NCI-H345 treated with DMSO at 0.1 percent for 48 hours (cell line): Measurements from ENCODE around the gene SRGAP1.

Experiments
- DNase-seq: peaks from one replicate; lab custom pipeline; 2025; ENCODE audit not compliant: unreplicated experiment; lab: John Stamatoyannopoulos, UW

The SRGAP1 gene

DNA sequence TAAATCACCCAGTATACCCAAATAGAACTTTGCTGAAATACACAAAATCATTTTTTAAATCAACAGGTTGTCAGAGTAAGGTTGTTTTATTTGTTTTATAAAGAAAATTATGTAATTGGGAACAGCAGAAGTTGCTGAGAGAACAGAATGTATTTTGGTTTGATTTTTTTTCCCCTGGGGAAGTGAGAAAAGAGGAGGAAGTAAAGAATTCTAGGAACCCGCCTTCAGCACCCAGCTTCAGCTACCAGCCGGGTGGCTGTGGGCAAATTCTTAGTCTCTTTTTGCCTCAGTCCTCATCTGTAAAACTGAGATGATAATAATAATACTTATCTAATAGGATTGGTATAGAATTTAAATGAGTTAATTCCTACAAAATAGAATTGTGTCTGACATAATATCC, 119.4 kb downstream of the SRGAP1 start:
- no peak for DNase-seq

DNA sequence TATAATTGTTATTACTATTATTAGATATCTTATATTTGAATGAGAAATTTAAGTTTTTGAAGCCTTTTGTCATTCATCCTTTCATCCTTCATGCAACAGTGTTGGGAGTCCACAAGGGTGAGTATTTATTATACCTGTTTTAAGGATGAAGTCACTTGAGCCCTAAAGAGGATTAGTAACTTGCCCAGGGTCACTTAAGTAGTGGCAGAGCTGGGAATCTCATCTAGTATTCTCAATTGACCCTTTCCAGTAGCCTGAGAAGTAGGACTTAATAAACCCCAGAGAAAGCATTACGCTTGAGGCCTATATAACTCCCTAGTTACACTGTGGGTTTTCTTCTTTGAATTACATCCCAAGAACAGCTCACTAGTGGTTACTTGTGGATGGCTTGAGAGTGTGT, 119.8 kb downstream of the SRGAP1 start:
- no peak for DNase-seq

DNA sequence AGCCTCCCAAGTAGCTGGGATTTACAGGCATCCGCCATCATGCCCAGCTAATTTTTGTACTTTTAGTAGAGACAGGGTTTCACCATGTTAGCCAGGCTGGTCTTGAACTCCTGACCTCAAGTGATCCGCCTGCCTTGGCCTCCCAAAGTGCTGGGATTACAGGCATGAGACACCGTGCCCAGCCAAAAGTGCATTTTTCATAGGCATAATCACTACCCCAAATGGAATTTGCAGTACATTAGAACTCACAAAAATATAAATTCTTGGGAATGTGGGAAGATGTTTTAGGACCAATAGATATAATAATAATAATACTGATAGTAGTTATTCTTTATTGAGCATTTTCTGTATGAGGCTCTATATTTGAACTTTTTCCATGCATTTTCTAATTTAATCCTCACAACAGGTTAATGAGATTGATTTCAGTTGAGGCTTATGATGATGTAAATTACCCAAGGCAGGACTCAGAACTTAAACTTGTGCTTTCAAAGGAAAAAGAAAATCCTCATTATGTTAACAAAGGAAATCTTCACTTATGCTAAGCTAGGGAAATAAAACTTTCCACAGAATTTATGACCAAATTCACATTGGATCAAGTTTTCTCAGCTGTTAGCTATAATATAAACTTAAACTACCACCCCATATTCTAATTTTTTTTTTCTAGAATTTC, 121.6 kb downstream of the SRGAP1 start:
- DNase-seq = no peak

DNA sequence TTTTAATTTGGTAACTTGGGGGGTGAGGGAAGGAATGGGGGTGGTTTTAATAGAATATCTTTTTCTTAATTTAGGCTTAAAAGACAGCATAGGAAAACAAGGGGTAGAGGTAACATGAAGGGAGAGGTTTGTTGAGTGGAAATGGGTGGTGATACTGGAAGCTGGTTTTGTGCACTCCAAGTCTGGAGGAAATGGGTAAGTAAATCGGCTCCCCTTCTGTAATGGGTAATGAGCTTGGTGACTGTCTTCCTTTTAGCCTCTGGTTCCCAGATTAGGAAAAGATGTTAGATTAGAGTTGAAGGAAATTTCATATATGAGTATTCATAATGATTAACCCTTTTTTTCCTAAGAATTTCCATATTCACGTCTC, 122.1 kb downstream of the SRGAP1 start:
- DNase-seq = no peak

DNA sequence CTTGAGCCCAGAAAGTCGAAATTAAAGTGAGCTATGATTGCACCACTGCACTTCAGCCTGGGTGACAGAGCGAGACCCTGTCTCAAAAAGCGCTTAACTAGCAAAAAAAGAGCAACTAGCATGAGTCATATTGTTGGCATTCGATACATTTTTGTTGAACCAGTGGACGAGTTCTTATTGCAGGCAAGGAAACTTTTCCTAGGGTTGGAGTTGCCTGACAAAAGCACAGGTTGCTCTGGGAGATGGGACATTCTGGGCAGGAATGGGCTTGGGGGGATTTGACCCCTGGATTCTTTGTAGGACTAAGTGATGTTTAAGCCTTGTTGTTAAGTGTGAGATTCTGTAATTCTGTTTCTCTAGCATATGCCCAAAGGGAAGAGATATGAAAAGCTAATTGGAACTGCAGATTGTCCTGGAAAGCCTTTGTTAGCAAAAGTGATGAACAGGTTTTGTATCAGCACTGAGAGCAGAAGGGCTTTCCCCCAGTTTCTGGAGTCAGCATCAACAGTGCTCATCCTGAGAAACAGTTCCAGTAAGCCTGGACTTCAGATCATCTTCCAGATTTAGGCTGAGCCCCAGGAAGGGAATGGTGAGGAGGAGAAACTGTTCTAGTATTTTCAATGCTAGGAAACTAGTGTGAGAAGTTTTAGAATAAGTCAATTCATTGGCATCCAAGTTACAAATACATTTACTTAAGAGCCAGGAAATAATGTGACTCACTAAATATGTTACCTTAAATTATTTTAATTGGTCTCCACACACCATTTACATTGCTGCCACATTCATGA, 123.1 kb downstream of the SRGAP1 start:
- DNase-seq = no peak

DNA sequence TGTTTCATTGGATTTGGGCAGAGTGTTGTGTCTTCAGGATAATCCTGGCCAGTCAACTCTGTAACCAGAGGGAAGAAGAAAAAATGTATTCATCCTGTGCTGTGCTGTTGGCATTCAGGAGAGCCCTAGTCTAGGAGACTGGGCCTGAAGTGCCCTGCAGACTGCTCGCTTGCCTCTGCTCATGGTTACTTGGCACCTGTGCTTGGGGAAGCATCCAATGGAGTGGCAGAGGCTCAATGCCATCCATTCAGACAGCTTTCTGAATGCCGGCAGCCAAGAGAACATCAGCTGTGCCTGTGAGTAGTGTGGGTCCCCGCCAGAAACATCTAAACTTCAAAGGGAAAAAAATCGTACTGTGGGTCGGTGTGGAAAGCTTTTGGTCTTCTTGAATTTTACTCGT, 124.2 kb downstream of the SRGAP1 start:
- DNase-seq = no peak

DNA sequence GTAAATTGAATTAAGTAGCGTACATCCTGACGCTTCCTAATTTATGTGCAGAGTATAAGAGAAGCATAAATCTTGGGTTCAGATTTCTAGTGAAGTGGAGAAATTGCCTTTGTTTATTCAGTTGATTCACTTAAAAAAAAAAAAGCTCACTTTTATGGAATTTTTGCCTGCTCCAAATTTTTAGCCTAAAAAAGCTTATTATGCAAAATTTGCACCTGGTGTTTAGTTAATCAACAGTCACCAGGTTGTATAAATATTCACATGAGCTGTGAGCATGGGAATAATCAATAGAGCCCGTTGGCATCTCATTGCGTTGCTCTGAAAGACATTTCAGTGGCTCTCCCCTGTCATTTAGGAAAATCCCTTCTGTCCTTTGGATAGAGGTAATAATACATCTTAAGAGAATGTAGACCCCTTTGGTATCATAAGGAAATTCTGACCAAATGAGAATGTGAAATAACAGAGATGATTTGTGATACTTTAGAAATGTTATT, 132.4 kb downstream of the SRGAP1 start:
- no peak for DNase-seq

DNA sequence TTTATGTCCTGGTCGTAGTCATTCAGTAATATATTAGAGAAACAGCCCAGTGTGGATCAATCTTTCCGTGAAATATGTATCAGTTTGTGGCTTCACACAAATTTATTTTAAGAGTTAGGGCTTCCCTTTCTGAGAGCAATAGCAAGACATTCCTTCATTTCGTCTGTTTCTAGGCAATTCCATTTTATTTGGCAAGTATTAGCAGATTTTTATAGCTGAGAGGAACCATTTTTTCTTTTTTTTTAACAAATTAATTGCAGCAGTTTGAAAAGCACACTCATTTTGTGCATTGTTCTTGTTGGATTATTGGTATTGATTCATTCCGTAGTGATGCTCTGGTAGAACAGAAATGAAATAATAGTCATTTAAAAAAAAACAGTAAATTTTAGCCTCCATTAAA, 132.9 kb downstream of the SRGAP1 start:
- DNase-seq = no peak

DNA sequence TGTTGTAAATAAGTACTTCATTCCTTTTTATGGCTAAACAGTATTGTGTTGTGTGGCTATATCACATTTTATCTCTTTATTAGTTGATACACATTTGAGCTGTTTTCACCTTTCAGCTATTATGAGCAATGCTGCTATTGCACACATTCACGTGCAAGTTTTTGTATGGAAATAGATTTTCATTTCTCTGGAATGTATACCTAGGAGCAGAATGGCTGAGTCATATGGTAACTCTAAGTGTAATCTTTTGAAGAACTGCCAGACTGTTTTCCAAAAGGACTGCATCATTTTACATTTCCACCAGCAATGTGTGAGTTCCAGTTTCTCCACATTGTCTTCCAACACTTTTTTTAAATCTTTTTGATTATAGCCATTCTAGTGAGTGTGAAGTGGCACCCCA, 134.0 kb downstream of the SRGAP1 start:
- no peak for DNase-seq

DNA sequence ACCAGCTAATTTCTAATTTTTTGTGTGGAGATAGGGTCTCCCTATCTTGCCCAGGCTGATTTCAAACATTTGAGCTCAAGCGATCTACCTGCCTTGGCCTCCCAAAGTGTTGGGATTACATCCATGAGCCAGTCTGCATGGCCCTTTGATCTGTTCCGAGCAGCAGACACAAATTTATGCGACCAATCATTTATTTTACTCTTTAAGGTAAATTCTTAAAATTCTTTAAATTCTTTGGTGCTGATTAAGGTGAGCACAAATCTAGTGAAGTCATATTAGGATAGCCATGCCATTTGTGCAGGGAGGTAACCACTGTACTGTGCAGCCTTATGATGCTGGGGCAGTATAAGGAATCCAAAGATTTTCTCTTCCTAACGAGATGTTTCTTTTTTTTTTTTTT, 135.7 kb downstream of the SRGAP1 start:
- no peak for DNase-seq

DNA sequence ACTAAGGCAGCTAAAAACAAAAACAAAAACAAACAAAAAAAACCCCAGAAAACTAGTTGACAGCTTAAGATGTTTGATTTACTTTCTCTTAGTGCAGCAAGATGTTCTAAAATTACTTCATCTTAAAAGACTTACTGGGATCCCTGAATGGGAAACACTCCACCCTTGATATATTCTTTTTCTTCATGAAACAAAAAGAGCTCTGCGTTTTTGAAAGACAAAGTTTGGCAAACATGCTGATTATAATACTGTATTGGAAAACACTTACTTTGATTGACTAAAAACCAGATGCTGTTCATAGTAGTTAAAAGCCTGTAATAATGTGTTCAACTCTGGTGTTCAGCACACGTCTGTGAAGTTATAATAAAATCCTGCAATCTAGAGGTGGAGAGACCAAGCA, 136.8 kb downstream of the SRGAP1 start:
- no peak for DNase-seq

DNA sequence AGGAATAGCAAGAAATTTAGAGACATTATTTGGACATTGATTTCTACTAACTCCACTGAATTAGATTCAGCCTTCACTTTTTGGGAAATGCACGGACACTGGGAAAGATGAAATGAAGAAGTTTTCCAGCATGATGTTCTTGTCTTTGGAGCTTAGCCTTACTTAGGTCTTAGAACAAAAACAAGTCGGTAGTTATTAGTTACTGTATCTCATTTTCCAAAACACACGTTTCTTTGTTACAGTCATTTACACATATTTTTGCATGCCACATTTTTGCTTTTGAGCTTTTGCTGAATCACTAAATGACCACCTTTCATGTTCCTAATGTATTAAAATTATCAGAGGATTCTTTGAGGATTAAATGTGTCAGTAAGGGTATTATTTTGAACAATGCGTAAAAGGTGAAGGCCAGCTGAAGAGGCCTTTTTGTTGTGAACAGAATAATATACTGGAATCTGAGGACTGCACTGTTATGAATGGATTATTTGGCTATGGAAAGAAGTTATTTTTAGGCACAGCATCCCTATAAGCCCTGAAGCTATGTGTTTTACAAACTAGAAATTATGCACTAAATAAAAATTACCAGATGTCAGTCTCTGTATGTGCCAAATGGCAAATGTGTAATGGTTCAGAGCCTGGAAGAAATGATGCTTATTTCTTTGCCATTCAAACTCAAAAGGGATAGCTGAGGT, 138.2 kb downstream of the SRGAP1 start:
- no peak for DNase-seq

DNA sequence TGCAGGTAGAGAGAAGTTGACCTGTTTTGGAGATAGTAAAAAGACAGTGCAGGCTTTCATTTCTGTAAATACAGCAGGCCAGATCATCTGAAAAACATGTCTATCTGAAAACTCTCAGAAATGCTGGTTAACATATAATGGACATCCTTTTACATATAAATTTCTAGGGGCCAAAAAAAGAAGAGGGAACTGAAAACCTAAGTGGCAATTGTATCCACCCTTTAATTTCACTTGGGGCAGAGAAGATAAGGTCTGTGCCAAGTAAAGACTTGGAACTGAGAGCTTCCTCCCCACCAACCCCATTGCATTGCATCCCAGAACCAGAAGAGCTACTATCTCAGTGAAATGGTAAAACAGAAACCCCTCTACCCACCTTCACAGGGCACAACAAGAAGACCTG, 141.0 kb downstream of the SRGAP1 start:
- no peak for DNase-seq

DNA sequence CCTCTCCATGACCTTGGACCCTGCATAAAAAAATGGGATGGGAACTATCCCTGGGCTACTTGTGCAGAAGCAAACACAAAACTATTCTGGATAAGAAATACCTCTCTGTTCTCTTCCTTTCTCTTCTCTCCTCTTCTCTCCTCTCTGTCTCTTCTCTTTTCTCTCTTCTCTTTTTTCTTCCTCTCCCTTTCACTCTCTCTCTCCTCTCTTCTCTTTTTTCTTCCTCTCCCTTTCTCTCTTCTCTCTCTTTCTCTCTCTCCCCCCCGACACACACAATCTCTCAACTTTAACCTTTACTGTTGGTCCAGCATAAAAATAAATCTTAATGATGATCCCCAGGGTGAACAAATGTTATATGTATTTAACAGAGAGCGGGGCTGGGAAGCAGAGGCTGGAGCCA, 141.4 kb downstream of the SRGAP1 start:
- no peak for DNase-seq

DNA sequence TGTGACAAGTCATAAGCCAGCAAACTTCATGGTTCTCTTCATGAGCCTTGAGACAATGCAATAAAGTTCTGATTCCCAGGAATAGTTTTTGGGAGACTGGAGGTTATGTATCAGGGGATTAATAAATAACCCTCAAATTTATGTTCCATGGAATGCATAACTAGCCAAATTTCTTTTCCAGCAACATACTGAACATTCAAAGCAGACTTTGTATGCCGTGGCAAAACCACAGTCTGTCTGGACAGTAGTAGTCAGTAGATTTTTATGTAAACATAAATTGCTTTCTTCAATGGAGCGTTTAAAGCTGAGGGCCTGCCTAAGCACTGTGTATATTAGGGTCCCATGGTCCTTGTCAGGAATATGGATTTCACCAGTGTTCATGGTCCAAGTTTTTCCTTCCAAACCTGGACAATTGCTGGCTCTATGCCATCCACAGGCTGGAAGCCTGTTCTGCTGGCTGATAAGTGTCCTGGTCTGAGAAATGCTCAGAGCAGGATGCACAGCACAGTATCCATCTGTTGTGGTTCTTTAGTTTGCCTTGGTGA, 144.9 kb downstream of the SRGAP1 start:
- no peak for DNase-seq

DNA sequence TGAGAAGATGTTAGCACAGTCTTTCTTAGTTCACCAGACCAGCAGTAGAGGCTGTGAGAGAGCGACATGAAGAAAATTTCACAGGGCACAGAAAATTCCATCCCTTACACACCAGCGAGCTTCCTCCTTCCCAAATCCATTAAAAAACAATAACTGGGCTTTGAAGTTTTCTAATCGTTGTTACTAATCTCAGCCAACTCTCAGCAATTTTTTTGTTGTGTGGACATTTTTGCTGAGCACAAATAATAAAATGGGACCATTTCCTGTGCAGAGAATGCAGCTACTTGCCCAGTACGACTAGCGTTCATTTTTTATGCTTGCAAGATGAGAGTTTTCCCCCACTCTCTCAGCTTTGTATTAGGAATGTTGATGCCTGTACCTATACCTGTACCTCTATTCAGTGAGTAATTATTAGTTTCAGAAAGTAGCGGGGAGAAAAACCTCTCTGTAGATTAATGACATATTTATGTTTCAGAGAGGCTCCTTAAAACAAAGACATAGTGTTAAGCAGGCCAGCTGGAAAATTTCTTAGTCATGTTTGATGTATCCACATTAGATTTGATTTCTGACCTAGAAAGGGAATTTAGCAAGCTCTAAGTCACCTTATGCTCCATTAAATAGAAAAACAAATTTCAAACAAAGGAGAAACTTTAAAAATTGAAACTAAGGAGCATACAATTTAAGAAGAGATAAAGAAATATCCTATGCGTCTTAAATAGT, 146.5 kb downstream of the SRGAP1 start:
- DNase-seq = no peak

DNA sequence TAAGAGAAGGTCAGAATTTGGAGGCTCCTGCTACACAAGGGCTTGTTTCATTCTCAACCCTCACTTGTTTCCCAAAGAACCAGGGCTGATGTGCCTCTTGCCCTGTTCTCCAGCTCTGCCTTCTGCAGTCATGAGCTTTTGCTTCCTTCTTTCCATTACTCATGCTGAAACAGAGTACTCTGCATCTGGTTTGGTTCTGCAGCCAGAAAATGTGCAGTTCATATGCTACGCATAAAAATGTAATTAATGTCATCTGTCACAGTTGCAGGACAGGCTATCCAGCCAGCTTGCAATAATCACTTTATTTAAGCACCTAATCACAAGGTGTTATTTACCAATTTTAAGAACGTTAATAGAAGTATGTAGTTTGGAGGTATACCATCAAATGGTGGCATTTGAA, 150.2 kb downstream of the SRGAP1 start:
- no peak for DNase-seq

DNA sequence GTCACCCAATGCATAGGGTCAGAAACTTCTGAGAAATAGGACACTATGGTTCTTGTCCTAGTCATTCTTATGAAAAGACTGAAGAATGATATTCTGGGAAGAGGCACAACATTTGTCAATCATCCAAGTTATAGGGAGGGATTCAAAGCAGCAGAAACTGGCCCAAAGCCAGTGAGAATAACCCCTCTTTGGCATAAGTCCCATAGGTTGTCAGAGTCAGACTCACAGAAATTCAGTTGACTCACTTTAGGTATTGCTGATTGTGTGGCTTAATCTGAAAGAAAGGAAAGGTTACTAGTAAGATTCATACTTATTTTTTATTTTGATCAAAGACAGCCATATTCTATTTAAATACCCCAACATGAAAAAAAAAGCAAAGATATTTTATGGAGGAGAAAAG, 151.0 kb downstream of the SRGAP1 start:
- no peak for DNase-seq

DNA sequence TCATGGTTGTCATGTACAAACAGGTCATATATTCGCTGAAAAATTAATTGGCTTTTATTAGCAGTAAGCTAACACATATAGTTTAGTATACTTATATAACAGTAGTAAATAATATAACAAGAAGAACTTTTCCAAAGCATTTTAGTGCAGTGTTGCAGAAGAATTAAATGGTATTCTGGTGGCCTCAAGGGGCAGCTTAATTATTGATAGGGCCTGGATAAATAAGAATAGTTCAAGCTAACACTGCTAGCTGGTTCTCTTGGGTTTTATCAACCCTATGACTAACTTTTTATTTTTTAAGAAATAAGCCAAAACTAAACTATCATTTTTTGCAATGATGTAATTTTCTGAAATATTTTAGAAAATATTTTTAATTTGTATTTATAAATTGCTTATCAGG, 152.1 kb downstream of the SRGAP1 start:
- no peak for DNase-seq

DNA sequence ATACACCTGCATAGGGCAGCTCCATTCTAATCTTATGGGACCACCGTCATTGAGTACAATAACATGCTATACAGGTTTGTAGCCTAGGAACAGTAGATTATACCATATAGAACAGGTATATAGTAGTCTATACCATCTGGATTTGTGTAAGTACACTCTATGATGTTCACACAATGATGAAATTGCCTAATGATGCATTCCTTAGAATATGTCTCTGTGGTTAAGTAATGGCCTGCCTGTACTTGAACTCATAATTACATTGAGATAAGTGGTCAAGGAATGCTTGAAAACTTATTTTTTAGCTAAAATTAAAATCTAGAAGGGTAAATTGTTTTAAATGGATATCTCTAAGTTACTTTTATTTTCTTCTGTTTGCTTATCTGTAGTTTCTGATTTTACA, 152.7 kb downstream of the SRGAP1 start:
- no peak for DNase-seq

DNA sequence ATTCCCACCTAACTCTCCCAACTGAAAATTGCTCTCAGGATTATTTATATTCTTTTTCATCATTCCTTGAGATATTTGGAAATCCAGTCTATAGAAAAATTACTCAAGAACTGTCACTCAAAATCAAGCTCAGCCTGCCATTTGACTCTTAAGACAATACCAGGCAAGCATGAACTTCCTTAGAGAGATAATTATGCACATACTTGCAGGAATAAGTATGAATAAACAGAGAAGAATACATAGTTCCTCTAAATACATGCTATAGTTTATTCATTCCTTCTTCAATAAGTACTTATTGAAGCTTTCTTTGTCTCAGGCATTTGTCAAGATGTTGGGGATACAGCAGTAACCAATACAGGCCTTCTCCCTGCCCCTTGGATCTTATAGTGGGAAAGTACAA, 154.1 kb downstream of the SRGAP1 start:
- no peak for DNase-seq
